ENCODE data around the gene MRAS. TPM values are rescaled to one million over a fixed set of nuclear protein-coding genes. Genes with fewer than 3 reads are reported as not detected.
"Not testable (repeated sequence)": the region's sequence is repeated elsewhere in the genome, so short reads cannot be mapped to it uniquely, and the experiment has no call there.

The MRAS gene
- total RNA-seq, 4 donors from 2014 or later, result 13.8 to 83.0 (median 46.8) TPM

DNA sequence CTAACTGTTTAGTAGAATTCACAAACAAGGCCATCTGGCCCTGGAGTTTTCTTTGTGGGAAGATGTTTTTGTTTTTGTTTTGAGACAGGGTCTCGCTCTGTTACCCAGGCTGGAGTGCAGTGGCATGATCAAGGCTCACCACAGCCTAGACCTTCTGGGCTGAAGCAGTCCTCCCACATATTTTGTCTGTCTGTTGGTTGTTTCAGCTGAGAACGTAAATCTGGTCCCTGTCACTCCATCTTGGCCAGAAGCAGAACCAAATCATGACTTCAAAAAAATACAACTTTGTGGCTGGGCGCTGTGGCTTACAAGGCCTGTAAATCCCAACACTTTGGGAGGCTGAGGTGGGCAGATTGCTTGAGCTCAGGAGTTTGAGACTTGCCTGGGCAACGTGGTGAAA lies 27.1 kb downstream of the MRAS start:
- H3K27me3 ChIP-seq, result no peaks in the 10 kb centered on the region
- intact Hi-C loops (cut with DNase I; ENCODE audit: low total_unique reads), result no loop called here
- no peaks in the 10 kb centered on the region for H3K9me3 ChIP-seq
- H3K27ac ChIP-seq, result peak overlapping the region; percentile 59 to 69
- no peaks in the 10 kb centered on the region for H3K36me3 ChIP-seq
- DNase-seq, result no peak
- no peak overlapping the region for H3K4me3 ChIP-seq
- H3K4me1 ChIP-seq, result peaks cover 0 to 11% of the 10 kb centered on the region in 2 donors
- TF ChIP-seq CTCF (IDR thresholded peaks at IDR 0.05) (no peak), POLR2A (IDR thresholded peaks at IDR 0.05) (no peak)

DNA sequence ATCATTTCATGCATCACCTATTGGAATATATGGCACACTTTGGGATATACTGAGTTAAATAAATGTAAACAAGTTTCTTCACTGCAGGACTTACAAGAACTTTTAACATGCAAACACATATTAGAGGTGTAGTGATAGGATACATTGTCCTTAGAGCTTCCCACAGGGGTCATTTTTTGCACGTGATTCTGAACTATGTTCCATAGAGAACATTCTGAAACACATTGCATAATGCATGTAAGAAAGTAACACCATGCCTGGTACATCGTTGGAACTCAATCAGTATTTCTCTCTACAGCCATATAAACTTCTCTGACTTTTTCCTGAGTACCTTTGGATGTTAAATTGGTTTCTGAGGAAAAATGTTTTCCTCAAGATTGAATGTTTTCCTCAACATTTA lies 28.3 kb downstream of the MRAS start:
- H3K4me1 ChIP-seq, result peaks cover 3 to 11% of the 10 kb centered on the region in 2 donors

GRCh38 chr3:138377212-138377611 lies 28.8 kb downstream of the MRAS start:
- H3K4me3 ChIP-seq; H3K36me3 ChIP-seq; DNase-seq; intact Hi-C loops (cut with DNase I; ENCODE audit: low total_unique reads); H3K27me3 ChIP-seq; H3K9me3 ChIP-seq: not testable (repeated sequence)
- Histone ChIP-seq H3K4me1 (peaks cover 8 to 11% of the 10 kb centered on the region in 2 donors), H3K27ac (peak overlapping the region; percentile 5 to 28)

More for the DNA sequence above, 28.3 kb downstream of the MRAS start:
- no peak overlapping the region for H3K4me3 ChIP-seq
- peak overlapping the region; percentile 5 to 69 for H3K27ac ChIP-seq
- H3K27me3 ChIP-seq, result no peaks in the 10 kb centered on the region
- intact Hi-C loops (cut with DNase I; ENCODE audit: low total_unique reads), result no loop called here
- H3K9me3 ChIP-seq, result no peaks in the 10 kb centered on the region
- DNase-seq, result no peak
- TF ChIP-seq POLR2A (IDR thresholded peaks at IDR 0.05), result no peak
- no peaks in the 10 kb centered on the region for H3K36me3 ChIP-seq

GRCh38 chr3:138377804-138378203 lies 29.4 kb downstream of the MRAS start:
- no peak for DNase-seq
- H3K4me3 ChIP-seq, result no peak overlapping the region
- no peaks in the 10 kb centered on the region for H3K9me3 ChIP-seq
- H3K4me1 ChIP-seq, result peaks cover 11 to 12% of the 10 kb centered on the region in 2 donors
- peak overlapping the region; percentile 28 to 38 for H3K27ac ChIP-seq
- no peak for TF ChIP-seq CTCF (IDR thresholded peaks at IDR 0.05)
- TF ChIP-seq POLR2A (IDR thresholded peaks at IDR 0.05), result no peak
- H3K27me3 ChIP-seq, result no peaks in the 10 kb centered on the region
- no peaks in the 10 kb centered on the region for H3K36me3 ChIP-seq
- intact Hi-C loops (cut with DNase I; ENCODE audit: low total_unique reads), result no loop called here

DNA sequence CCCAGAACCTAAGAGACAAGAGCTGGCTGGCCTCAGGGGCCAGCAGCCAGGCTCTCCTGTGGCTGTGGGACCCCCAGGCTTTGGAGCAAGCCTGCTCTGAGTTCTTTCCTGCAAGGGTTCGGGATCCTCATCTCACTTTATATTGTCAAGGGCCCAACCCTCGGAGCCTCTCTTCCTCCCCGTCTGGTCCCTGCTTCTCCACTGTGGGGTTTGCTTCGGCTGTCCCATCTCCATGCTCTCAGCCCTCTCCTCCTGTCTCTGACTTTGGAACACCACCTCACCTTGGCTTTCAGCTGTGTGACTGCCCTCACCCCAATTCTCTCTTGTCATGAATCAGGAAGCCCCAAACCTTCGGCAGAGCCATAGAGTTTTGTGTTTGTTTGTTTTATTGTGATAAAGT lies 30.0 kb downstream of the MRAS start:
- Histone ChIP-seq H3K4me1 (peaks cover 11 to 12% of the 10 kb centered on the region in 2 donors), H3K36me3 (no peaks in the 10 kb centered on the region), H3K4me3 (no peak overlapping the region), H3K27me3 (no peaks in the 10 kb centered on the region), H3K9me3 (no peaks in the 10 kb centered on the region), H3K27ac (peak overlapping the region; percentile 28 to 38)
- intact Hi-C loops (cut with DNase I; ENCODE audit: low total_unique reads), result no loop called here
- TF ChIP-seq CTCF (IDR thresholded peaks at IDR 0.05) (no peak), POLR2A (IDR thresholded peaks at IDR 0.05) (no peak)
- DNase-seq, result no peak

DNA sequence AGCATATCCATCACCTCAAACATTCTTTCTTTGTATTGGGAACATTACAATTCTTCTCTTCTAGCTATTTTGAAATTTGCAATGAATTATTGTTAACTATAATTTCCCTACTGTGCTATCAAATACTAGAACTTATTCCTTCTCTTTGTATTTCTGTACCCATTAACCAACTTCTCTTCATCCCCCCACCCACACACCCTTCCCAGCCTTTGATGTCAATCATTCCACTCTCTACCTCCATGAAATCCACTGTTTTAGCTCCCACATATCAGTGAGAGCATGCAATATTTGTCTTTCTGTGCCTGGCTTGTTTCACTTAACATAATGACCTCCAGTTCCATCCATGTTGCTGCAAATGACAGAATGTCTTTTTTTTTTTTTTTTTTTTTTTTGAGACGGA lies 30.6 kb downstream of the MRAS start:
- H3K27ac ChIP-seq, result no peak overlapping the region
- no peaks in the 10 kb centered on the region for H3K9me3 ChIP-seq
- H3K36me3 ChIP-seq, result no peaks in the 10 kb centered on the region
- no peak overlapping the region for H3K4me3 ChIP-seq
- no peaks in the 10 kb centered on the region for H3K27me3 ChIP-seq
- DNase-seq, result no peak
- TF ChIP-seq POLR2A (IDR thresholded peaks at IDR 0.05), result no peak
- no peak for TF ChIP-seq CTCF (IDR thresholded peaks at IDR 0.05)
- peaks cover 11 to 12% of the 10 kb centered on the region in 2 donors for H3K4me1 ChIP-seq
- intact Hi-C loops (cut with DNase I; ENCODE audit: low total_unique reads), result no loop called here
